ENCODE measurements around the gene C10orf120.

The C10orf120 gene

DNA sequence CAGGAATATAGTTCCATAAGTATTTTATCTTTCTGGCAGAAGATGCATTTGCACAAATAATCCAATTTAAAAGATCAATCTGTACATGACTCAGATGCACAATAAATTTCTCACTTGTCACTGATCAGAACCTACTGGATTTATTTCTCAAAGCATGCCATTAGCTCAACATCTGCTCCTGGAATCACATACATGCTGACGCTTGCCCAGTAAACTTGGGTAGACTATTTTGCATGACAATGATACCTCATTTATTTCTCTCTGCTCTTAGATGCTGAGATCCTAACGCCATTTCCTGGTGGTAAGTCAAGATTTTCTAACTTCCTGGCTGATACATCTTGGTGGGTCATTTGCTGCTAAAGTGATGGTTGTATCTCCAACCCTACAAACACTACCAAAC lies 33.8 kb upstream of the C10orf120 start:
- TF ChIP-seq, protein P1, sequence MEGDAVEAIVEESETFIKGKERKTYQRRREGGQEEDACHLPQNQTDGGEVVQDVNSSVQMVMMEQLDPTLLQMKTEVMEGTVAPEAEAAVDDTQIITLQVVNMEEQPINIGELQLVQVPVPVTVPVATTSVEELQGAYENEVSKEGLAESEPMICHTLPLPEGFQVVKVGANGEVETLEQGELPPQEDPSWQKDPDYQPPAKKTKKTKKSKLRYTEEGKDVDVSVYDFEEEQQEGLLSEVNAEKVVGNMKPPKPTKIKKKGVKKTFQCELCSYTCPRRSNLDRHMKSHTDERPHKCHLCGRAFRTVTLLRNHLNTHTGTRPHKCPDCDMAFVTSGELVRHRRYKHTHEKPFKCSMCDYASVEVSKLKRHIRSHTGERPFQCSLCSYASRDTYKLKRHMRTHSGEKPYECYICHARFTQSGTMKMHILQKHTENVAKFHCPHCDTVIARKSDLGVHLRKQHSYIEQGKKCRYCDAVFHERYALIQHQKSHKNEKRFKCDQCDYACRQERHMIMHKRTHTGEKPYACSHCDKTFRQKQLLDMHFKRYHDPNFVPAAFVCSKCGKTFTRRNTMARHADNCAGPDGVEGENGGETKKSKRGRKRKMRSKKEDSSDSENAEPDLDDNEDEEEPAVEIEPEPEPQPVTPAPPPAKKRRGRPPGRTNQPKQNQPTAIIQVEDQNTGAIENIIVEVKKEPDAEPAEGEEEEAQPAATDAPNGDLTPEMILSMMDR (IDR thresholded peaks at IDR 0.05; ENCODE audit: insufficient read depth, missing control alignments): no peak
- FAIRE-seq: no peak
- DNase-seq (ENCODE audit: insufficient read length, low spot score): no peak

DNA sequence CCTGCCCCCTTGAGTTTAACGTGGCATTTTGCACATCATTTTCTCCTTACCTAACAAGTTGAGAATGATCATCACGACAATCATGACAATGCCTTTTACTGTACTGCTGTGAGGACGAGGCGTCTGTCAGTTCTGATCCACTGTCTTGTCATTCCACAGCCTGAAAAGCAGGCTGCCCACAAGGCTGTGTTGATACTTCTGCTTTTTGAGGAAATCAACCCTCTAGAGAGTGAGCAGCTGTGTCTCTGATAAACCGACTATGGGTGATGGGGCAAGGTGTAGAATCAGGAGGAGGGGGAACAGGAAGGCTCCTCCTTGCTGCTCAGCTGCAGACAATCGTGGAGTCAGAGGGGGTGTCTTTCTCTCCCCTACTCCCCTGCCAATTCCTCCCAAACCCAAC lies 30.6 kb upstream of the C10orf120 start:
- TF ChIP-seq, protein P1 (IDR thresholded peaks at IDR 0.05; ENCODE audit: insufficient read depth, missing control alignments): no peak
- FAIRE-seq: no peak
- DNase-seq (ENCODE audit: insufficient read length, low spot score): no peak

DNA sequence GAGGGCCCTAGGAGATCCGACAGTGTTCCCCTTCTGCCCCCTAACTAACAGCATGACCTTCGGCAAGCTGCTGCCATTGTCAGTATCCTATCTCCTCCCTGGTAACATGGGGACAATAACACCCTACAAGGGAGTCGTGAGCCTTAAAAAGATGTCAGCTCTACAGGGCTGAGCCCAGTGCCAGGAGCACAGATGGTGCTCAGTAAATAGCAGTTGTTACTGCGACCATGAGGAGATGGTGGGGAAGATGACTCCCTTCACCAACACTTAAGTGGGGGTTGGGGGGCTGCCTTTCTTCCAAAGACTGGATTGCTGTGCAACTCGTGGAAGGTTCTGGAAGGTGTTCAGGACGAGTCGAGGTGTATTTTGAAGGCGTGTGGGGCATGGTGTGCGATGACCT lies 29.5 kb upstream of the C10orf120 start:
- TF ChIP-seq, protein P1 (IDR thresholded peaks at IDR 0.05; ENCODE audit: insufficient read depth, missing control alignments): no peak
- no peak for FAIRE-seq
- no peak for DNase-seq (ENCODE audit: insufficient read length, low spot score)

DNA sequence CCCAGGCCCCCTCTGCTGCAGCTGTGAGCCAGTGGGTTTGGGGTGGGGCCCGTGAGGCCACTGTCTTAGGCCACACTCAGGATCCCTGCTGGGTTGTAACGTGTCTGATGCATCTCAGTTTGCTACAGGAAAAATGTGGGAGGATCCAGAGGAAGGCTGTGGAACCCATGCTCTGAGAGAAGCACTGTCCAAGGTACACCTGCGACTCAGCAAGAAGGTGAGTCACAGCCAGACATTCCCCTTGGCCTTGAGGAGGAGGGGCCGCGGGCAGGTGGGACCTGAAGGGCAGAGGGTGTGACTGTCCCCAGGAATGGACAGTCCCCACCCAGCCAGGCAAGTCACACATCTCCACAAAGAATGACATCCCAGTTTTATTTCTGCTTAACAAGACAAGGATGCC lies 27.8 kb upstream of the C10orf120 start:
- FAIRE-seq (no peak), DNase-seq (ENCODE audit: insufficient read length, low spot score) (no peak)
- TF ChIP-seq, protein P1 (IDR thresholded peaks at IDR 0.05; ENCODE audit: insufficient read depth, missing control alignments): no peak

DNA sequence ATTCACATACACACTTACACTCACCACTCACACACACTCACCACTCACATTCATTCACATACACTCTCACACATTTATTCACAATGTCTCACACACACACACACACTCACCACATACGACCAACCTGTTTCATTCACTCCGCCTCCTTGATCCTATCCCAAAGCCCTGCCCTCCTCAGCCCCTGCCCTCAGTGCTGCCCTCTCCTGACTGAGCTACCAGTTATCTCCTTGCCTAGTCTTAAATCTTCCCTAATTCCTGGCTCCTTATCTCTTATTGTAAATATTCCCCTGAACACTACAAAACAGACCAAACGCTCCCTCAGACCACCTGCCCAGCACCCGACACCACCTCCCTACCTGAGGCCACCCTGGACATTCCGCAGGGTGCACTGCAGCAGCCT lies 26.1 kb upstream of the C10orf120 start:
- no peak for FAIRE-seq
- TF ChIP-seq, protein P1 (IDR thresholded peaks at IDR 0.05; ENCODE audit: insufficient read depth, missing control alignments): no peak
- DNase-seq (ENCODE audit: insufficient read length, low spot score): no peak

DNA sequence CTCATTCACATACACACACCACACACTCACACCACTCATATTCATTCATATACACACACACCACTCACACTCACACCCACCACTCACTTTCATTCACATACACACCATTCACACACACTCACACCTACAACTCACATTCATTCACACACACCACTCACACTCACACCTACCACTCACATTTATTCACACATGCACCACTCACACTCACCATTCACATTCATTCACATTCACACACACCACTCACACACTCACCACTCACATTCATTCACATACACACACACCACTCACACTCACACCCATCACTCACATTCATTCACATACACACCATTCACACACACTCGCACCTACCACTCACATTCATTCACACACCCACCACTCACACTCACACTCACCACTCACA lies 25.4 kb upstream of the C10orf120 start:
- TF ChIP-seq, protein P1 (IDR thresholded peaks at IDR 0.05; ENCODE audit: insufficient read depth, missing control alignments): no peak
- no peak for DNase-seq (ENCODE audit: insufficient read length, low spot score)
- FAIRE-seq: no peak

DNA sequence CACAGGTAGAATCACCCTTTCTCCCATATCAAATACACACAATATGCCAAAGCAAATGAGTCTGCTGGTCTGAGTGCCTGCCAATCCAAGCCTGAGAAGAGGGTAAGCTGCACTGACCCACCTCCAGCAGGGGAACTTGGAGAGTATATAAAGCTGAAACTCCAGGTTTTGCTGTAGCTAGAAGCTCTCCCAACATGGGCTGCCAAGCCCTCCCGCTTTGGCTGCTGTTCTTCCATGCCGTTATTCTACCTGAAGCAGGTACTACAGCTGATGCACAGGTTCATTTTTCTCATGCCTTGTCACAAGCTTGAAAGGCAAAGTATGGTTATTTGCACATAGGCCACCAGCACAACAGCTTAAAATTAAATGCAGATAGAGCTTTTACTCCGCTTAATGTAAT lies 21.5 kb upstream of the C10orf120 start:
- TF ChIP-seq, protein P1 (IDR thresholded peaks at IDR 0.05; ENCODE audit: insufficient read depth, missing control alignments): no peak
- DNase-seq (ENCODE audit: insufficient read length, low spot score) (no peak), FAIRE-seq (no peak)
